Measurements from ENCODE around the gene IQGAP2.

GRCh38 chr5:76718381-76718832, 315.3 kb downstream of the IQGAP2 start:
- TF ChIP-seq ESRRG (CRISPR knock-in tag; IDR thresholded peaks at IDR 0.05), result no peak
- no peak for TF ChIP-seq BACH2 (CRISPR knock-in tag; IDR thresholded peaks at IDR 0.05; ENCODE audit: borderline replicate concordance)
- no peak for TF ChIP-seq OSR1 (CRISPR knock-in tag; IDR thresholded peaks at IDR 0.05)

All from SK-N-SH treated with all-trans-retinoic acid at 6 μM for 48 hours (cell line).